ENCODE measurements around the gene PRR35.

DNA sequence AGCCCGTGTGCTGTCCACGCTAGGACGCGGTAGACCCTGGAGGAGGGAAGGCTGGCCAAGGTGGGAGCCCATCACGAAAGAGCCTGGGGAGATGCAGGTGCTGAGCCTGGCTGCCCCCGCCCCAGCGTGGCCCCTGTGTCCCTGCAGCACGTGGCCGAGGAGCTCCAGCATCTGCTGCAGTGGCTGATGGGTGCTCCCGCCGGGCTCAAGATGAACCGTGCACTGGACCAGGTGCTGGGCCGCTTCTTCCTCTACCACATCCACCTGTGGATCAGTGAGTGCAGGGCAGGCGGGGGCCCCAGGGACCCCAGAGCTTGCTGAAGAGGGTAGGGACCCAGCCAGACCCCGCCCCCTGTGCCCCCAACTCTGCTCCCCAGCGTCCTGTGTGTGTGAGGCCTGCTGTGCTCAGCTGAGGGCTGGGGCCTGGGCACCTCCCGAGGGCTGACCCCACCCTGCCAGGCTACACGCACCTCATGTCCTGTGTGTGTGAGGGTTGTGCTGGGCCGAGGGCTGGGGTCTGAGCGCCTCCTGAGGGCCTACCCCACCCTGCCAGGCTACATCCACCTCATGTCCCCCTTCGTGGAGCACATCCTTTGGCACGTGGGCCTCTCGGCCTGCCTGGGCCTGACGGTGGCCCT is 18.2 kb downstream of the PRR35 start:
- TF ChIP-seq, protein P1, sequence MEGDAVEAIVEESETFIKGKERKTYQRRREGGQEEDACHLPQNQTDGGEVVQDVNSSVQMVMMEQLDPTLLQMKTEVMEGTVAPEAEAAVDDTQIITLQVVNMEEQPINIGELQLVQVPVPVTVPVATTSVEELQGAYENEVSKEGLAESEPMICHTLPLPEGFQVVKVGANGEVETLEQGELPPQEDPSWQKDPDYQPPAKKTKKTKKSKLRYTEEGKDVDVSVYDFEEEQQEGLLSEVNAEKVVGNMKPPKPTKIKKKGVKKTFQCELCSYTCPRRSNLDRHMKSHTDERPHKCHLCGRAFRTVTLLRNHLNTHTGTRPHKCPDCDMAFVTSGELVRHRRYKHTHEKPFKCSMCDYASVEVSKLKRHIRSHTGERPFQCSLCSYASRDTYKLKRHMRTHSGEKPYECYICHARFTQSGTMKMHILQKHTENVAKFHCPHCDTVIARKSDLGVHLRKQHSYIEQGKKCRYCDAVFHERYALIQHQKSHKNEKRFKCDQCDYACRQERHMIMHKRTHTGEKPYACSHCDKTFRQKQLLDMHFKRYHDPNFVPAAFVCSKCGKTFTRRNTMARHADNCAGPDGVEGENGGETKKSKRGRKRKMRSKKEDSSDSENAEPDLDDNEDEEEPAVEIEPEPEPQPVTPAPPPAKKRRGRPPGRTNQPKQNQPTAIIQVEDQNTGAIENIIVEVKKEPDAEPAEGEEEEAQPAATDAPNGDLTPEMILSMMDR (IDR thresholded peaks at IDR 0.05) = no peak
- no peak for TF ChIP-seq POLR2A (IDR thresholded peaks at IDR 0.05)
